Fibroblast of lung (primary cell): ENCODE data around the gene SLC25A40. TPM values are rescaled to one million over a fixed set of nuclear protein-coding genes. Genes with fewer than 3 reads are reported as not detected.

ENCODE experiments used
- DNase-seq, 2 donors: peaks; one replicate each; pipeline versions ENCODE4 v3.0.0 to v3.0.0-alpha.2; 2010; ENCODE audit warnings: low read depth in 2 of 2
- H2AFZ ChIP-seq: 2 replicates; pipeline ENCODE4 v1.5.1; 2012; ENCODE audit warnings: low read length, control low read depth, inconsistent platforms
- H3K27ac ChIP-seq: 2 replicates; pipeline ENCODE4 v1.5.1; 2011; ENCODE audit warnings: low read length, control low read depth; ENCODE audit not compliant: insufficient read depth
- H3K27me3 ChIP-seq: 2 replicates; pipeline ENCODE4 v1.5.1; 2011; ENCODE audit warnings: mild to moderate bottlenecking, low read length; ENCODE audit not compliant: control insufficient read depth, insufficient read depth
- H3K36me3 ChIP-seq: 2 replicates; pipeline ENCODE4 v1.5.1; 2011; ENCODE audit warnings: low read length; ENCODE audit not compliant: control insufficient read depth, insufficient read depth
- H3K4me1 ChIP-seq: 2 replicates; pipeline ENCODE4 v1.5.1; 2011; ENCODE audit warnings: low read length; ENCODE audit not compliant: control insufficient read depth, insufficient read depth; ENCODE audit errors: extremely low read depth
- H3K4me2 ChIP-seq: 2 replicates; pipeline ENCODE4 v1.5.1; 2011; ENCODE audit warnings: low read length, control low read depth; ENCODE audit not compliant: insufficient read depth; ENCODE audit errors: extremely low read depth
- H3K4me3 ChIP-seq, 4 experiments: fragments of 200-600 bp in 1 of 4; sonication (generic) in 1 of 4; replicated peaks in 1 of 4; 2 replicates each; pipeline ENCODE4 v1.5.1; 2011 to 2016; ENCODE audit warnings: low read length in 4 of 4, low read depth in 3 of 4, mild to moderate bottlenecking in 3 of 4, control low read depth in 2 of 4, inconsistent platforms in 1 of 4, mixed read lengths in 1 of 4; ENCODE audit not compliant: insufficient read depth in 1 of 4; ENCODE audit errors: control extremely low read depth in 1 of 4
- H3K79me2 ChIP-seq: 2 replicates; pipeline ENCODE4 v1.5.1; 2012; ENCODE audit warnings: mild to moderate bottlenecking, low read length, inconsistent platforms; ENCODE audit not compliant: control insufficient read depth, insufficient read depth
- H3K9ac ChIP-seq: 2 replicates; pipeline ENCODE4 v1.5.1; 2011; ENCODE audit warnings: mild to moderate bottlenecking, low read length, control low read depth; ENCODE audit not compliant: insufficient read depth
- H3K9me3 ChIP-seq: 2 replicates; pipeline ENCODE4 v1.5.1; 2012; ENCODE audit warnings: low read depth, low read length; ENCODE audit not compliant: control insufficient read depth, insufficient read depth
- H4K20me1 ChIP-seq: 2 replicates; pipeline ENCODE4 v1.5.1; 2011; ENCODE audit warnings: low read length; ENCODE audit not compliant: control insufficient read depth, insufficient read depth; ENCODE audit errors: extremely low read depth
- CTCF ChIP-seq, 2 donors: IDR thresholded peaks in 1 of 2; conservative IDR thresholded peaks in 1 of 2; 1 replicate in 1 of 2; 2 replicates in 1 of 2; pipeline ENCODE4 v1.5.1; 2011 to 2012; ENCODE audit warnings: low read length in 2 of 2, control low read depth in 1 of 2, inconsistent platforms in 1 of 2, low read depth in 1 of 2, mild to moderate bottlenecking in 1 of 2
- EZH2 ChIP-seq: IDR thresholded peaks from 2 replicates; pipeline ENCODE4 v1.5.1; 2012; ENCODE audit warnings: low read length, control low read depth, mild to moderate bottlenecking; ENCODE audit errors: missing control alignments
- polyA plus RNA-seq, 2 donors: library from polyadenylated mRNA; depleted of rRNA in 1 of 2; stranded (reverse) in 1 of 2; unstranded in 1 of 2; fragments of >200 nt; gene quantifications; 2 replicates each; pipeline ENCODE4 v1.2.1, GENCODE V29; 2011 to 2012; ENCODE audit warnings: missing spikeins in 1 of 2
- total RNA-seq: library from RNA; depleted of rRNA; stranded (reverse); fragments of >200 nt; gene quantifications from 2 replicates; pipeline ENCODE4 v1.2.1, GENCODE V29; 2014

Gene SLC25A40
- total and polyA plus RNA-seq, 2 donors (not counting 1 experiment from before 2014, with no cell fraction given) = 6.3 to 10.2 TPM

- Histone ChIP-seq H3K9me3 (no peaks in the 10 kb centered on the region), H3K4me3 (no peak overlapping the region), H3K79me2 (peaks cover 36% of the 10 kb centered on the region), H3K27ac (no peak overlapping the region), H3K9ac (no peak overlapping the region), H3K4me2 (no peak overlapping the region), H4K20me1 (no peaks in the 10 kb centered on the region), H3K36me3 (peaks cover 5% of the 10 kb centered on the region), H2AFZ (no peak overlapping the region), H3K4me1 (no peaks in the 10 kb centered on the region), H3K27me3 (no peaks in the 10 kb centered on the region)
- no peak for DNase-seq
- TF ChIP-seq EZH2 (no peak), CTCF (conservative IDR thresholded peaks at IDR 0.05 in 1 of 2, IDR thresholded peaks at IDR 0.05 in 1 of 2; ENCODE audit: low read depth in 1 of 2, low read length in 2 of 2) (no peak)
Observed at GRCh38 chr7:87885018-87885417, 8.9 kb upstream of the SLC25A40 start.

GRCh38 chr7:87882151-87882937, 6.2 kb upstream of the SLC25A40 start:
- Histone ChIP-seq H3K27me3 (no peaks in the 10 kb centered on the region), H2AFZ (no peak overlapping the region), H3K79me2 (peaks cover 62% of the 10 kb centered on the region), H3K4me3 (no peak overlapping the region), H3K4me2 (no peak overlapping the region), H4K20me1 (no peaks in the 10 kb centered on the region), H3K9me3 (no peaks in the 10 kb centered on the region), H3K36me3 (peaks cover 3% of the 10 kb centered on the region), H3K27ac (no peak overlapping the region), H3K4me1 (no peaks in the 10 kb centered on the region), H3K9ac (no peak overlapping the region)
- no peak for DNase-seq
- TF ChIP-seq CTCF (conservative IDR thresholded peaks at IDR 0.05 in 1 of 2, IDR thresholded peaks at IDR 0.05 in 1 of 2; ENCODE audit: low read depth in 1 of 2, low read length in 2 of 2) (no peak), EZH2 (no peak)

GRCh38 chr7:87878208-87878735, 2.1 kb upstream of the SLC25A40 start:
- Histone ChIP-seq H2AFZ (no peak overlapping the region), H3K27ac (no peak overlapping the region), H3K9me3 (no peaks in the 10 kb centered on the region), H3K4me1 (no peaks in the 10 kb centered on the region), H3K36me3 (peaks cover 3% of the 10 kb centered on the region), H4K20me1 (no peaks in the 10 kb centered on the region), H3K27me3 (no peaks in the 10 kb centered on the region), H3K9ac (no peak overlapping the region), H3K4me2 (peak overlapping the region; percentile 86), H3K4me3 (peak overlapping the region; percentile 69 to 99 (median 80)), H3K79me2 (peaks cover 82% of the 10 kb centered on the region)
- TF ChIP-seq EZH2 (no peak), CTCF (conservative IDR thresholded peaks at IDR 0.05 in 1 of 2, IDR thresholded peaks at IDR 0.05 in 1 of 2; ENCODE audit: low read depth in 1 of 2, low read length in 2 of 2) (no peak)
- peak; percentile 33 to 51 for DNase-seq
